Fibroblast of skin of right biceps (primary cell): ENCODE measurements around the gene SHROOM3.

Experiments
- DNase-seq: peaks from one replicate; pipeline ENCODE4 v3.0.0-alpha.2; 2013

The SHROOM3 gene

DNA sequence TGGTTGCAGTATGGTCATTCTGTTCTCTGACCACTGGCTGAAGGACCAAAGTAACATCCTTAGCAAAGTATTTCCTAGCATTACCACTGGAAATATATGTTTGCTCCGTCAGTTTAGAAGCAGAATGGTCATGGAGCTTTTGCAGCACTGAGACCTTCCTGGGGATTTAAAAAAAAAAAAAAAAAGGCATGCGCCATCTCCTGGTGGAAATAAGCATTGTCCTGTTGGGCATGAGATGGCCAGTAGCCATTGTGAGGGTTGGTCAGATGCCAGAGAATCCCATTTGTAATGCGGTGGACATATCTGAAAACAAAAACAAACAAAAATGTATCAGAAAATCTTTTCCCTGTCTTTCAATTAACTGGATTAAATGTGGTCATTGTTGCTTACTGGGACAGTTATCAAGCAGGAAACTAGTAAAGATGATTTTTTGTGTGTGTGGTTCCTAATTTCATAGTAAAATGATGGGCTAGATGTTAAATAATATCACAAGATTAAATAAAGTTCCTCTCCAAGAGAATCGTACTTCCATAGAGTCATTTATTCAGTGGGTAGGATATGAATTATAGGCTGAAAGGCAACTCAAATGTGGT lies 323.4 kb downstream of the SHROOM3 start:
- peak; percentile 79 for DNase-seq

DNA sequence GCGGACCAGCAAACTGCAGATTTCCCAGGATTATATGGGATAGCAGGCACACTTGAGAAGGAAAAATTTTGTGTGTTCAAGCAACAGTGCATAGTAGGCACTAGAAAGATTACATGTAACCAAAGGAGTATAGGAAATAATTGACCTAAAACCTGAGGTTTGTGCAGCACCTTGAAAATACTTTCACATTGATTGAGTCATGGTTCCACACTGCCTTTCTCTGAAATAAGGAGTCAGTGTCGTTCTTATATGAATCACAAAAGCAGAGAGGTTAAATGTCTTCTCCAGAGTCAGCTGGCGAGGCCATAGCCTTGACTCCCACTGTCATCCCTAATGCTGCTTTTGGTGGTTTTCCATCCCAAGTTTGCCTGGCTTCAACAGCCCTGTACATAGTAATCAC lies 324.0 kb downstream of the SHROOM3 start:
- no peak for DNase-seq

DNA sequence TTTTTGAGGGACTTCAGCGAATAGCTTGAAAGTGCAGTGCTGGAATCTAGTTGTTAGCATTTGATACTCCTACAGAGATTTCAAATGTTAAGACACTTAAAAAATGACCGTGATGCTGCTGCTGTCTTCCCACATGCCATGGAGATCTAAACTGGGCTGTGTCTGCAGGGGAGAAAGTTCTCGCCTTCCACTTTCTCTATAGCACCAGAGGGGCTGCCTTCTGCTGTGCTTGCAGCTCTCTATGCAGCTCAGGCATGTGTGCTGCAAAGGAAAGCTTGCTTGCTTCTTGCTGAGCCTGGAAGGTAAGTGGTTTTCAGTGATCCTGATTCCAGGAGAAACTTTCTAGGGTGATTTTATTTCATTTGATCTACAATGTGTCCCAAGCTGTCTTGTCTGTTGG lies 325.2 kb downstream of the SHROOM3 start:
- no peak for DNase-seq

DNA sequence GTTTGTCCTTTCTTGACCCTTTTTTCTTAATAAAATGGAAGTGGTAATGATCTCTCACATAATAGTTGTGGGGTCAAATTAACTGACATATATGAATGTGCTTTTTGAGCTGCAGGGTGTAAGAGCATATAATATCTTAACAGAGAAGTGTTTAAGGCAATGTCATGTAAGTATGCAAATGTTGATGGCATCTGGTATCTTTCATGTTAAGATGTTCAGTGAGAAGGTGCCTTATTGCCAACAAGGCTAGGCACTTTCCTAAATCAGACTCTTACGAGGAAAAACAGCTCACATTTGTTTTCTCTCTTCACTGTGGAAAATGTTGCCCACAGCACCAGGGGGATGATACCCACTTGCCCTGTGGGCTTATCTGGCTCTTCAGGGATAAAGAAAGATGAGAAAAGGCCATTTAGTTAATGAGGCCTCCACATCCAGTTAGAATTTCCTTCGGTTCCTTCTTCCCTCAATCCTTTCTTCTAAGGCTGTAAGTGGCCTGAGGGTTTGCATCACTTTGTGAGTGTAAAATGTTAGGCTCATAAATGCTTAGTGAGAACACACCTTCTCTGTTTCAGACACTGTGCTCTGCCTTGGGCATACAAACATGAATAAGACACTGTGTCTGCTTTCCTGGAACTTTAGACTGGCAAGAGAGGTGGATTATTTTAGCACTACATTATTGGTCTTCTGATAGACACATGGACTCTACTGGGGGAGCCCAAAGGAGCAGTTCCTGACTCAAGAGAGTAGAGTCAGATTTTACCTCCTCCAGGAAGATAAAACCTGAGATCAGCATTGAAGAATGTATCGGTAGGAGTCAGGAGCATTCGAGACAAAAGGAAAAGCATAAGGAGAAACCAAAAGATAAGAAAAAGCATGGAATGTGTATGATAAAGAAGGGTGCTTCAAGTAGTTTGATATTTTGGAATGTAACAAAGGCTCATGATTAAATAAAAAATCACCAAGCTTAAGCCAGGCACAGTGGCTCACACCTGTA lies 327.4 kb downstream of the SHROOM3 start:
- DNase-seq = no peak

DNA sequence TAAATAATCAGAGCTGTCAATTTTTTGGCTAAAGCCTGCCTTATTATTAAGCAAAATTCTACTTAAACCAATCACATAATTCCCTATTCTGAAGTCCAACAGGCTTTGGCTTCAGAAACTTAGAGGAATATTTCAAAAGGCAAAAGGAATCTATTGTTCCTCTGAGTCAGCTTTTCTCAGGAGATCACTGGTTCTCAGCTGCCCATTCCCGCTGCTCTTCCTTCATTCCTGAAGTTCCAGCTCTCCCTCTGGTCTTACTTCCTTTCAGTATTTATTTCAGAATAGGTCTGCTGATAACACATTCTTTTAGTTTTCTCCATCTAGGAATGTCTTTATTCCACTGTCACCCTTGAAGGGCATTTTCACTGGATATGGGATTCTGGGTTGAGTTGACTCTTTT lies 329.2 kb downstream of the SHROOM3 start:
- DNase-seq = peak; percentile 91

DNA sequence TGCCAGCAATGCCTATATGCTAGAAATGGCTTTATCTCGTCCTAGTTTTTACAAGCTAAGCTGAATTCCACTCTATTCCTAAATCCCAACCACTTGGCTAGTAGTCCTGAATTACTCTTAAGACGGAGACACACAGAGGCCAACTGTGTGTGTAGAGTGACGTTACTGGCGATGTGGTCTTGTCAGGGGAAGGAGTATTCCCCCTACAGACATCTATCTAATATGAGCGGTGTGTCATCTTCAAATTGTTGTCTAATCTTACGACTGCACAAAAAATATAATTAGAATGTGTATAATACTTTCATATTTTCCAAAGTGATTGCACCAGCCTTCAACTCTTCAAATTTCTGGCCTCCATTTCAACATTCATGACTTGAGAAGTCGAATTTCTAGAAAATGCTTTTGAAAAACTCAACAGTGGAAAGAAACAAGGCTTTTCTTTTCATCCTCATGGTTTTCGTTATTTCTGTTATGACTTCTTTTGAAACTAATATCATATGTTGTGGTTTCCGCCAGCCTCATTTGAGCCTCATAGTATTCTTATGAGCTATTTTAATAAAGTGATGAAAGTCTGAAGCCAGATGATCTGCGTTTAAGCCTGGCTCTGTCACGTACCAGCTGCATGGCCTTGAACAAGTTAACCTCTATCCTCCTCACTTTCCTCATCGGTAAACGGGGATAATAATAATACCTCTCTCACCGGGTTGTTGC lies 330.6 kb downstream of the SHROOM3 start:
- peak; percentile 90 for DNase-seq

DNA sequence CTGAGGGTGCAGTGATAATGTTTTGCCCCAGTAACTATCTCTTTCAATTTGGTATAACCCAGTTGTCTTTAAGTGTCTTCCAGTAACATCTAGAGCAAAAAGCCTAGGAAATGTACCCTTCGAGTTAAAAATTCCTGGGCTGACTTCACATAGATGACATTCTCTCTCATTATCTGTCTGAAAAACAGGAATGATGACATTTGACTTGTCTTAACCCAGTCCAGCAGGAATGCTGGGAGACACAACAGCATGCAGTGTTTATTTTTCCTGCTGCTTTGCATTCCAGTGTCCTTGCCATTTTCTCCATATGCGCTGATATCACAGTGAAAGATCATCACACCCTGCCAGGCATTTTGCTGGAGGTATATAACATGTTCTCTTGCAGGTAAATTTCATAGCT lies 333.0 kb downstream of the SHROOM3 start:
- DNase-seq = peak; percentile 85

DNA sequence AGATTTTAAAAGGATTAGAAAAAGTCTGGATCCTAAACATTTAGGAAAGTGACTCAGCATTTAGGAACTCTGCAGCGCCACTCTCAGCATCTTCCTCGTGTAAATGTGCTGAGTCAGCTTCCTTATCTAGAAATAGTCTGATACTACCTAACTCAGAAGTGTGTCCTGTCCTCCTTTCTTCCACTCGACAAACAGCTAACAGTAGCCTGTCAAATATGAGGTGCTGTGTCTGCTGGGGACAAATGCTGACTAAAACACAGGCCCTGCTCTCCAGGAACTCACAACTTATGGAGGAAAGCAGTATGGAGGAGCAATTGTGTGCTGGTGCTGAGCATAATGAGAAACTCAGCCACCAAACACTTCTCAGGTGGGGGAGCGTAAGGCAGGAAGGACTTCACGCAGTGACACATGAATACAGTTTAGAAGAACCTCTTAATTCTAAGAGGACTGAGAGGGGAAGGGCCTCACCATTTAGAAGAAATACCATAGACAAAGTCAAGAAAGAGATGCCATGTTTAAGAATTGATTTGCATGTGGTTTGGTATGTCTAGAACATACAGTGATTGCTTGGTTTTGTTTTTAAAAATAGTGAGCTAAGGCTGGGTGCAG lies 337.6 kb downstream of the SHROOM3 start:
- peak; percentile 90 for DNase-seq

DNA sequence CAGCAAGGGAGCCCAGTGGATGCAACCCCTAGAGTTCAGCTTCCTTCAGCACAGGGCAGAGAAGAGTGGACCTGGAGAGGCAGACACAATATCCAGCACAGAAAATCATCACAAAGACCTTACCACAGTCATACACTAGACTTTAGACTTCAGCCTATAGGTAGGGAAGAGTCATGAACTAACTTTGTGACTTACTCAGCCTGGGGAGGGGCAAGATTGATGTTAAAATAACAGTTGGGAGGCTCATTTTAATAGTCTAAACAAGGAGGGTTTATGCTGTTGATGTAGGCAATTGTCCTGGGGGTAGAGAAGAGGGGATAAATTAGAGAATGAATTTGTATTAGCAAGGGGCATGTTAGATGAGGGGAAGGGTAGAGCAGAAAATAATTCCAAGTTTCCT lies 338.7 kb downstream of the SHROOM3 start:
- no peak for DNase-seq

DNA sequence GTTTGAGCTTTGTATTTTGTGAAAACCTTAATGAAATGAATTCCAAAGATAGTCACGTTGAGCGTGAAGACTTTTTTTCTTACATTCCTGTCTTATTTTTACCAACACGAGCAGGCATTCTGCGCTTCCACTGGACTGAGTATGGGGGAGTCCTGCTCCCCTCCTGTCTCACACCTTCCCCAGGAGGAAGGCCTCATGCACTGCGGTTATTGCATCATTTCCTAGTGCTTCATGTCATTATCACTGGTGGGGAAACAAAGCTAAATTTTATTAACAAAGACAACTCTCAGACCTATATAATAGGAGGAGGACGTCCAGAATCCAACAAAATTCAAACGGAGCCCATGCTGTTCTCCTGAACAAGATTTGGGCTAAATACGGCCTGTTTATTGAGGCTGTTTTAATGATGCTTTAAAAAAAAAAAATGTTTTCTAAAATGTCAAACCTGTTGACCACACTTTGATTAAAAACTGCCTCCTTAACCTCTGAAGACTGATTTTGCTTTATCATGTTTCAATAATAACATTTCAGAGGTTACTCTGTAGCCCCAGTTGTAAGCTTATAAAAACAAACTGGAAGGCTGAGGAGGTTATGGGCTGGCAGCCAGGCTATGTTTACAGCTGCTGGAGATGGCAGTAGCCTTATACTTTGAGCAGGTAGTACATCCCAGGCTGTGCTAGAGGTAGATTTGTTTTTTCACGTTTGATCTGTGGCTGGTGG lies 344.9 kb downstream of the SHROOM3 start:
- DNase-seq = no peak

DNA sequence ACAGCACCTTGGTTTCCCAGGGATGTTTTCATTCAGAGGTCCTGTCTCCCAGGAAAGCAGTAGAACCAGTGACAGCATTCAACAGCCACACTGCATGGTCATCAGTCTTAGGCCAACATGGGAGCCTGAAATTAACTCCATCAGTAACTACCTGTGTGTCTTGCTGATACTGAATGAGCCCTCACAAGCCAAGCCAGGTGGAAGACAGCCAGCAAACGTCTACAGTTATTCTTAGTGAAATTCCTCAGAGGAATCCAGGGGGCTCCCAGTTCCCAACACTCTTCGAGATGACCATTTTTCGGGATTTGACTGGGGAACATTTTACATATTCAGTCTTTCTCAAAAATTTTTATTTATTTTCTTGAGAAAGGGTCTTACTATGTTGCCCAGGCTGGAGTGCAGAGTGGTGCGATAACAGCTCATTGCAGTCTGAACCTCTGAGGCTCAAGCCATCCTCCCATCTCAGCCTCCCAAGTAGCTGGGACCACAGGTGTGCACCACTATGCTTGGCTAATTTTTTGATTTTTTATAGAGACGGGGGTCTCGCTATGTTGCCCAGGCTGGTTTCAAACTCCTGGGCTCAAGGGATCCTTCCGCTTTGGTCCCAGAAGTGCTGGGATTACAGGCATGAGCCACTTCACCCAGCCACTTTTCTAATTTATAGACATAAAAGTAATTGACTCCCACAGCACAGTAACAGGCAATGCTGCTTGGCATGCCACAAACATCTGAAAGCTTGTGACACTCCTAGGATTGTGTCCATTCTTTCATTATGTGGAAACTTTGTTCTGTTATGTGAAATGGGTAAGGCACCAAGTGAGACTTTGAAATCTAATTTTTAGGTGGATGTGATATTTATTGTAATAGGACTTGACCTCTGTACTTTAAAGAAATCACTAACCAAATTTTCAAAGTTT lies 346.0 kb downstream of the SHROOM3 start:
- no peak for DNase-seq

DNA sequence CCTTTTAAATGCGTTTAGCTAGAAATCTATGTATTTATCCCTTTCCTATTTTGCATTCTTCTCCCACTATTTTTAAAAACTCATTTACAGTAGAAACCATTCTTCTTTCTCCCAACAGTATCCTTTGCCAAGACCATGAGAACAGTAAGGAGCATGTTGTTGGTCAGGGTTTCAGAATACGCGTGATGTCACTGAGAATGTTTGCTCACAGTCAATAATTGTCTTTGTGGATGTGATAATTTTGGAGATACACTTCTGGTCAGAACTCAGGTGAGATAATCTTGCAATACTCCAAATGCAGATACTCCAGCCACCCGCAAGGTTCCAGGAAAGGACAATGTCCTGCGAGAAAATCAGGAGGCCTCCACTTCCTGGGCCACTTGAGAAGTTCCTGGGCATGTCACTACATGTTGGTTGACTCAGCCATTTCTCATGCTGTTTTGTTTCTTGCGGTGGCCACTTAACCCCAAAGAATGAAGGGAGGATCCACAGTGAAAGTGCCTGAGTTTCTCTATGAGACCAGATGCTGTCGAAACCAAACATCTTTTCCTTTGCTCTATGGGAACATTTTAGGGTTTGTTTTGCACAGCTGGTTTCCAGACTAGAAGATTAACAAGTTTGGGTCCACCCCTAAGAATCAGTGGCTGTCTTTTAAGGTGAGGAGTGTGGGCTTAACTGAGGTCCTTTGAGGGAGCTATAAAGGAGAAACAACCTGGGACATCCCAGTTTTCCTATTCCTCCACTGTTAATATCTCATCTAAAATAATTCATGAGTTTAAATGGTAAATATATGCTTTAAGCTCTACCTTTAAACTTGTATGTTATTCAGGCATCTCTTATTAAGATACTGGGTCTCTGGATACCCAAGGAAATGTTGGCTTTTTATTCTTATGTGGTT lies 346.9 kb downstream of the SHROOM3 start:
- peak; percentile 96 for DNase-seq

DNA sequence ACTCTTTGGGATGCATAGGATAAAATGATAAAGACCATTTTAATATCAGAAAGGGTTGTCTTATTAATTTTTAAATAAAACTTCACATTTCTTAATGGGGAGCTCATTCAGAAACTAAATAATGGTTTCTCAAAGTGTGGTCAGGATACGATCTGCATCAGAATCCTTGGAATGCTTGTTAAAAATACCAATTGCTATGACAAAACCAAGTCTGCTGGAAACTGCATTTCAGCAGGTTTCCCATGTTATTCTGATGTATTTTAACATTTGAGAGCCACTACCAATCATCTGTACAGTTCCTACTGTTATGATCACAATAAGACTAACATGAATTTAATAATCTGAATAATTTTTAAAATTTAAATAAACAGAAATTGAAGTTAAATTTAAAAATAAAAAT lies 347.8 kb downstream of the SHROOM3 start:
- peak; percentile 86 for DNase-seq

DNA sequence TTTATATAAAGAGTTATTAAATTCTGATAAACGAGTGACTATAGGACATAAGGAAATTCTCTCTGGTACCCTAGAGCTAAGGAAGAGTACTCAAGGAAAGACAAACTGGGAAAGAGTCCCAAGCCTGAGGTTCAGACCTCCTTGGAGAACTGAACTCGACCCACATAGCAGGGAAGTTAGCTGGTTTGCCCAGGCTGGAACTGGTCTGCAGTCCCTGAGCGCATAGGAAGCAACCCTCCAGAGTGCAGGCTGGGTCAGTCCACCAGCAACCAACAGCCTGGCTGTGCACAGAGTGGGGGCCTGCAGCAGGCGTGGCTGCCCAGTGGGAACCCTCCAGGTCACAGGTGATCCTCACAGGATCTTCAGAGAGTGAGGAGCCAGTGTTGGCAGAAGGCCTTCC lies 348.8 kb downstream of the SHROOM3 start:
- DNase-seq = no peak

DNA sequence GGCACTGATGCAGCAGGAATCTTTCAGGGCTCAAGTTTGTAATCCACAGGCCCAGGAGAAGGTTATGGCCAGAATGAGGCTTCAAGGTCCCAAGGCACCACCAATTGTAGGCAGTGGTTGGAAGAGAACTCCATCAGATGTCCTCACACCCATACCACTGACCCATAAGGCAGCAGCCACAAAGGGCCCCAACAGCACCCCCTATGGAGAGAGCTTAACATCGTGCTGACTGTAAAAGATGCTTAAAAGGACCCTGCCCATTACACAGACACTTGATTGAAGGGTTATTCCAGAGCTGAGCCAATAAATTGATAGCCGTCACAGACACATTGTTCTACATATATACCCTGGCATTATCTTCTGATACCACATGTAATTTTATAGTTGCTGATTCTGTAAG lies 349.2 kb downstream of the SHROOM3 start:
- no peak for DNase-seq

DNA sequence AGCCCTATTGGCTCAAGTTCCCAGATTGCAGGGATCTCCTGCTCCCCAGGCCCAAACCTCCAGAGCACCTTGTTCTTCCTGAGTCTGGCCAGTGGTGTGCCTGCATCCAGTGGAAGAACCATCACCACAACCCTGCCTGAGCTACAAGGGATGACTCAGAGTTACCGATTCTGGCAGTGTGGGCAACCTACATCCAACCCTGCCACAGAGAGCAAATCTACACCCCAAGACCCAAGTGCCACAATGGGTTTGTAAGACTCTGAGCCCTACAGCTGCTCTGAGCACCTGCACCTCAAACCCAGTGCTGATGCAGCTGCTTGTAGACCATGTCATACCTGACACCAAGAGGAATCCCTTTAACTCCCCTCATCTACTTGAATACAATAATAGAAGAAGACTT lies 352.9 kb downstream of the SHROOM3 start:
- no peak for DNase-seq

DNA sequence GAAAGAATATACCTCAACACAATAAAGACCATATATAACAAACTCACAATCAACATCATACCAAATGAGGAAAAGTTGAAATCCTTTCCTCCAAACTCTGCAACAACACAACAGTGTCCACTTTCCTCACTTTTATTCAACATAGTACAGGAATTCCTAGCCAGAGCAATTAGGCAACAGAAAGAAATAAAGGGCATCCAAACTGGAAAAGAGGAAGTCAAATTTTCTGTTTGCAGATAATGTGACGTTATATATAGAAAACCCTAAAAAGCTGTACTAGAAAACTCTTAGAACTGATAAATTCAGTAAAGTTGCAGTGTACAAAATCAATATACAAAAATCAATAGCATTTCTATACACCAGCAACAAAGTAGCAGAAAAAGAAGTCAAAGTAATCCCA lies 355.3 kb downstream of the SHROOM3 start:
- no peak for DNase-seq

DNA sequence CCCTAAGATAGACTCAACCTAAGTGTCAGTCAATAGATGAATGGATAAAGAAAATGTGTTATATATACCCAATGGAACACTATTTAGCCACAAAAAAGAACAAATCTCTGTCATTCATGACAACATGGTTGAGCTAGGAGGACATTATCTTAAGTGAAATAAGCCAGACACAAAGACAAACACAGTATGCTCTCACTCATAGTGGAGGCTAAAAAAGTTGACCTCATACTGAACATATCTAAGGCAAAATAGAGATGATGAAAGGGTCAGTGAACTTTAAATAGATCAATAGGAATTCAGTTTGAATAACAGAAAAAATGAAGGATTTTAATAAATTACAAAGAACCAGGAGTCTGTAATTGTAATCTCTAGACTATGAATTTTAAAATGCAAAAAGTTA lies 356.4 kb downstream of the SHROOM3 start:
- no peak for DNase-seq

DNA sequence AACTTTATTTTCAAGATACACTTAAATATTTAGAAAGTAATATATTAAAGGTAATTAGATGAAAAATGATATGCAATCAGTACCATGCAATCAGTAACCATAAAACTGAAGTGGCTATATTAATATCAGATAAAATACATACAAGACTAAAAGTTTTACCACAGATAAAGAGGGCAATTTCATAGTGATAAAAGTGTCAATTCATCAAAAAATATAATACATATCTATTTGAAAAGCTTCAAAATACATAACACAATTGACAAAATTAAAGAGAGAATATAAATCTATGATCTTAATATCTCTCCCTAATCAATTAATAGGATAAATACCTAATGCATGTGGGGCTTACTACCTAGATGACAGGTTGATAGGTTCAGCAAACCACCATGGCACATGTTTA lies 357.4 kb downstream of the SHROOM3 start:
- no peak for DNase-seq

DNA sequence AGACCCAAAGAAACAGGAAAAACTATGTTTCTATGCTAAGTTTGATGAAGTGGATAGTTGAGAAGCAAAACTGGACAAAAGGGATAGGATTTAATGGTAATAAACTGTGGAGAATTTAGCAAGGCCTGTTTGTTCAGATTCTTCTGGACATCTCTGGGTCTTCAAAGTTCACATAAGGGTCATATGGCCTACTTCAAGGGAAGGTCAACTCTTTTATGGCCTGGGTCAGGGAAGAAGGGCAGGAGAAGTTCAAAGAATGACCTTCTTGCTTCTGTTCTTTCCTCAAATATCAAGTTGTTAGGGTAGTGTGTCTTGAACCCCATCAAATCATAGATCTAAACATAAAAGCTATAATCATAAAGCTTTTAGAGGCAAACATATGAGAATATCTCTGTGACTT lies 360.2 kb downstream of the SHROOM3 start:
- no peak for DNase-seq
